SK-N-SH (cell line): ENCODE results near the gene PDE4D.

ENCODE experiments used
- CTCF ChIP-seq: fragments of 200-600 bp; sonication (generic); IDR thresholded peaks from 2 replicates; pipeline ENCODE4 v1.6.1; 2017; ENCODE audit warnings: antibody characterized with exemption, mild to moderate bottlenecking, moderate library complexity
- EP300 ChIP-seq, 2 experiments: IDR thresholded peaks; 2 replicates each; pipeline versions ENCODE4 v1.4.0 to v1.6.1; 2012; ENCODE audit warnings: borderline replicate concordance in 1 of 2, low read depth in 1 of 2, low read length in 1 of 2
- USF2 ChIP-seq: fragments of 150-350 bp; IDR thresholded peaks from 2 replicates; pipeline ENCODE4 v1.6.1; 2017; ENCODE audit warnings: antibody characterized with exemption, low read length, low read depth, borderline replicate concordance

GRCh38 chr5:59187857-59188256, 705.7 kb downstream of the PDE4D start:
- TF ChIP-seq CTCF = no peak
- TF ChIP-seq EP300 (IDR thresholded peaks at IDR 0.05; ENCODE audit: borderline replicate concordance in 1 of 2, low read depth in 1 of 2, low read length in 1 of 2) = no peak
- no peak for TF ChIP-seq USF2
